Testis (tissue), 2 donors: ENCODE data around the gene CFAP77.
A peak's percentile ranks its signal among the peaks of the same experiment; 100 is the strongest.

Experiments
- CTCF ChIP-seq, 3 experiments: fragments of 450-650 bp in 2 of 3; fragments of 200-600 bp in 1 of 3; sonication (generic) in 1 of 3; IDR thresholded peaks; one replicate each; pipeline ENCODE4 v1.5.1; 2016 to 2019; ENCODE audit warnings: antibody characterized with exemption in 3 of 3, mild to moderate bottlenecking in 2 of 3, moderate library complexity in 1 of 3
- POLR2A ChIP-seq: fragments of 450-650 bp; IDR thresholded peaks from one replicate; pipeline ENCODE4 v1.6.1; 2017; ENCODE audit warnings: antibody characterized with exemption, mild to moderate bottlenecking, moderate library complexity

DNA sequence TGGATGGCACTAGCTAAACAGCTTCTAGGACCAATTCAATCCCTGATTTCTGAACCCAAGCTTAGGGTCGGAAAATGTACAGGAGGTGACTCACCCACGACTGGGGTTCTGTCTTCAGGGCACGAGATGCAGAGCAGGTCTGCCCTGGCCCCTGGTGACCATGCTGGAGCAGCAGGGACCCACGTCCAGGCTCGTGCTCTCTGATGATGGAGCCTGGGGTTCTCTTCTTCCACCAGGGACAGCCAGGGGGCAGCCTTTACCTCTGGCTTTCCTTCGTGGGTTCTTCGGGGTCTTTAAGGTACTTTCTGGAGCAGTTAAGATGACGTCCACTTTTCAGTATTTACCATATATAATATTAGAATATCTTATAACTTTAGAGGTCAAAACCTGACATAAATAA, 2.1 kb downstream of the CFAP77 start:
- TF ChIP-seq CTCF (IDR thresholded peaks at IDR 0.05) (peak; percentile 19 to 45 (median 33)), POLR2A (no peak)
